ENCODE measurements around the gene TPSG1.
"Not testable (repeated sequence)": the region's sequence is repeated elsewhere in the genome, so short reads cannot be mapped to it uniquely, and the experiment has no call there.

Gene TPSG1

DNA sequence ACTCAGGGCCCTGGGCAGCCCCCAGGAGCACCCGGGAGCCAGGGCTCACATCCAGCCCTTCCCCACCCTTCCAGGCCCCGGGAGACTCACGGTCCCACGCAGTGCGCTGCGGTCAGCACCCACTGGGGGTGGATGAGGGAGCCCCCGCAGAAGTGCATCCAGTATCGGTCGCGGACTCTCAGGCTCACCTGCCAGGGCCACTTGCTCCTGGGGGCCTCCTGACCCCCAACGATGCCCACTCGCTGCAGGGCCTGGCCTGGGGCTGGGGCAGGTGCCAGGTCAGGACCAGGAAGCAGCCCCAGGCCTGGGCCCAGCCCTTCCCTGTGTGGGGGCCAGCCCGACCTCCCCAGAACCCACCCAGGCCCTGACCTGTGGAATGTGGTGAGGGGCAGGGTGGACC lies 4.4 kb upstream of the TPSG1 start:
- not testable (repeated sequence) for H3K9ac ChIP-seq (ENCODE audit: low read length); H4K8ac ChIP-seq (ENCODE audit: low read depth, low read length); H4K12ac ChIP-seq (ENCODE audit: low read depth, low read length); H3K79me2 ChIP-seq (ENCODE audit: control insufficient read depth, insufficient read depth, low read length, poor library complexity); H3K23ac ChIP-seq (ENCODE audit: low read length); H3K14ac ChIP-seq (ENCODE audit: low read length); H3K27ac ChIP-seq (ENCODE audit: low read depth, low read length); H2BK5ac ChIP-seq (ENCODE audit: low read depth, low read length, poor library complexity); H3K9me3 ChIP-seq (ENCODE audit: insufficient read depth, low read depth, low read length); H2AFZ ChIP-seq (ENCODE audit: insufficient read depth, low read length, poor library complexity); H3K4me1 ChIP-seq (ENCODE audit: control insufficient read depth in 1 of 2, insufficient read depth in 2 of 2, low read length in 2 of 2); H2BK12ac ChIP-seq (ENCODE audit: low read length); H3K4ac ChIP-seq (ENCODE audit: low read depth, low read length); H3K36me3 ChIP-seq (ENCODE audit: control insufficient read depth in 1 of 2, insufficient read depth in 2 of 2, low read length in 2 of 2); H3K79me1 ChIP-seq (ENCODE audit: low read length); H3K4me2 ChIP-seq (ENCODE audit: low read length); DNase-seq; H2BK120ac ChIP-seq (ENCODE audit: insufficient read depth, low read length, poor library complexity); H3K18ac ChIP-seq (ENCODE audit: low read length); H4K91ac ChIP-seq (ENCODE audit: low read depth, low read length); H2AK5ac ChIP-seq (ENCODE audit: low read length); H3K27me3 ChIP-seq (ENCODE audit: insufficient read depth, low read length); H3K4me3 ChIP-seq (ENCODE audit: low read depth, low read length)
- no CpG with 5 or more reads among the region's 13 CpGs for WGBS (ENCODE audit: extremely low coverage, insufficient coverage, insufficient read length)

DNA sequence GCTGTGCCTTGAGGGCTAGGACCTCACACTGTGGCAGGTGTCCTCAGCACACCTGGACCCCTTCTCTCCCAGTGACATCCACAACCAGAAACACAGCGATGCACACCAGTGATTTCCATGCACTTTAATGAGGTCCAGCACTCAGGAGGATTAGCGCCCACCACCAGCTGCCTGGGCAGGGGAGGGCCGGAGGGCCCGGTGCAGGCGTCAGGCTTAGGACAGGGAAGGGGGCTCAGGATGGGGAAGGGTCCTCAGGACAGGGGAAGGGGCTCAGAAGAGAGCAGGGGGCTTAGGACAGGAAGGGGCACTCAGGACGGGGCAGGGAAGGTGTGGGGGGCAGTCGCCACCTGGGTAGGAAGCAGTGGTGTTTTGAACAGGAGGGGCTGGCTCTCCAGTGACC lies 3.2 kb upstream of the TPSG1 start:
- not testable (repeated sequence) for H4K91ac ChIP-seq (ENCODE audit: low read depth, low read length); H2BK5ac ChIP-seq (ENCODE audit: low read depth, low read length, poor library complexity); H3K27me3 ChIP-seq (ENCODE audit: insufficient read depth, low read length); H4K8ac ChIP-seq (ENCODE audit: low read depth, low read length); H3K18ac ChIP-seq (ENCODE audit: low read length); H3K36me3 ChIP-seq (ENCODE audit: control insufficient read depth in 1 of 2, insufficient read depth in 2 of 2, low read length in 2 of 2); H3K4me2 ChIP-seq (ENCODE audit: low read length); H3K27ac ChIP-seq (ENCODE audit: low read depth, low read length); H4K12ac ChIP-seq (ENCODE audit: low read depth, low read length); H2BK12ac ChIP-seq (ENCODE audit: low read length); H3K23ac ChIP-seq (ENCODE audit: low read length); H3K14ac ChIP-seq (ENCODE audit: low read length); H2BK120ac ChIP-seq (ENCODE audit: insufficient read depth, low read length, poor library complexity); H3K4me3 ChIP-seq (ENCODE audit: low read depth, low read length); H3K79me1 ChIP-seq (ENCODE audit: low read length); H3K4ac ChIP-seq (ENCODE audit: low read depth, low read length); H2AK5ac ChIP-seq (ENCODE audit: low read length); DNase-seq; H3K9ac ChIP-seq (ENCODE audit: low read length); H3K79me2 ChIP-seq (ENCODE audit: control insufficient read depth, insufficient read depth, low read length, poor library complexity); H3K9me3 ChIP-seq (ENCODE audit: insufficient read depth, low read depth, low read length); H3K4me1 ChIP-seq (ENCODE audit: control insufficient read depth in 1 of 2, insufficient read depth in 2 of 2, low read length in 2 of 2); H2AFZ ChIP-seq (ENCODE audit: insufficient read depth, low read length, poor library complexity)
- WGBS (ENCODE audit: extremely low coverage, insufficient coverage, insufficient read length): no CpG with 5 or more reads among the region's 7 CpGs

DNA sequence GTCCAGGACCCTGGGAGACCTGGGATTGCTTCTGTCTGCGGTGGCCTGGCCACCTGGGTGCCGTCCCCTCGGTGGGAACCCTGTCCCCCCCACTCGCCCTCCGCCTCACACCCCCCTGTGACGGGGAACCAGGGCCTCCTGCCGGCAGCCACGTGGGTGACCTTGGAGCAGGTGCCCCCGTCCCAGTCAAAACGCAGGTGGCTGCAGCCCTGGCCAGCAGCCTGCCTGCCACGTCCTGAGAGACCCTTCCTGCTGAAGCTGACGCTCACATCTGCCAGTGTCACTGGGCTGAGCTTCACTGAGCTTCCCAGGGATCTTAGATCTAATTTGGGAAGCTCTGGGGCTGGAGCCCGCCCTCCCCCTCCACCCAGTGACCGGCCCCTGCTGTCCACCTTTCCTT lies 1.6 kb upstream of the TPSG1 start:
- not testable (repeated sequence) for H3K4me1 ChIP-seq (ENCODE audit: control insufficient read depth in 1 of 2, insufficient read depth in 2 of 2, low read length in 2 of 2); H2BK12ac ChIP-seq (ENCODE audit: low read length); H3K27ac ChIP-seq (ENCODE audit: low read depth, low read length); H2BK120ac ChIP-seq (ENCODE audit: insufficient read depth, low read length, poor library complexity); H3K79me2 ChIP-seq (ENCODE audit: control insufficient read depth, insufficient read depth, low read length, poor library complexity); H3K18ac ChIP-seq (ENCODE audit: low read length); H3K4me3 ChIP-seq (ENCODE audit: low read depth, low read length); H3K9ac ChIP-seq (ENCODE audit: low read length); H2AK5ac ChIP-seq (ENCODE audit: low read length); H3K9me3 ChIP-seq (ENCODE audit: insufficient read depth, low read depth, low read length); H4K12ac ChIP-seq (ENCODE audit: low read depth, low read length); H4K8ac ChIP-seq (ENCODE audit: low read depth, low read length); H3K14ac ChIP-seq (ENCODE audit: low read length); H3K27me3 ChIP-seq (ENCODE audit: insufficient read depth, low read length); H3K4me2 ChIP-seq (ENCODE audit: low read length); DNase-seq; H3K23ac ChIP-seq (ENCODE audit: low read length); H2AFZ ChIP-seq (ENCODE audit: insufficient read depth, low read length, poor library complexity); H3K4ac ChIP-seq (ENCODE audit: low read depth, low read length); H3K36me3 ChIP-seq (ENCODE audit: control insufficient read depth in 1 of 2, insufficient read depth in 2 of 2, low read length in 2 of 2); H4K91ac ChIP-seq (ENCODE audit: low read depth, low read length); H2BK5ac ChIP-seq (ENCODE audit: low read depth, low read length, poor library complexity); H3K79me1 ChIP-seq (ENCODE audit: low read length)
- no CpG with 5 or more reads among the region's 14 CpGs for WGBS (ENCODE audit: extremely low coverage, insufficient coverage, insufficient read length)

DNA sequence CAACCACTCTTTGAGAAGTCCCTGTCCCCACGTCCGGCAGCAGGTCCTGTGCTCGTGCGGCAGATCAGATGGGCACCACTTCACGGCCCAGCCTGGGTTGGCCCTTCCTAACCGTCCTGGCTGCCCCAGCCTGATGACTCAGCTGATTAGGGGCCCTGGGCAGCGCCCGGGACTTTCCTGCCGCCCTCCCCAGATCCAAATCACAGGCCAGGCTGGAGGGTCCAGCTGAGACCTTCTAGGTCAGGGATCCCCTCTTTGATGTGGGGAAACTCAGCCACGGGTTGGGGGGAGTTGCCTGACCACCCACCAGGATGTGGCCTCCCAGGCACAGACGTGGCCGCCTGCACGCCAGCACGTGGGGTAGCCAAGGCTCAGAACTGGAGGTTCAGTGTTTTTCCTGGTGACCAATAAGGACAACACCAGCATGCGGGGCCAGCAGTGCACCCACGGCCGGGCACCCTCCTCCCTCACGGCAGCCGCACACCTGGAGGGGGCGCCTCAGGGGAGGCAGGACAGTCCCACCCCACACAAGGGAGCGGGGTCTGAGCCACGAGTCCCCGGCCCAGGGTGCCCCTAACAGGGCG lies 752 bp upstream of the TPSG1 start:
- H3K4me2 ChIP-seq (ENCODE audit: low read length); H4K12ac ChIP-seq (ENCODE audit: low read depth, low read length); H2AFZ ChIP-seq (ENCODE audit: insufficient read depth, low read length, poor library complexity); H3K36me3 ChIP-seq (ENCODE audit: control insufficient read depth in 1 of 2, insufficient read depth in 2 of 2, low read length in 2 of 2); H2BK120ac ChIP-seq (ENCODE audit: insufficient read depth, low read length, poor library complexity); H4K8ac ChIP-seq (ENCODE audit: low read depth, low read length); H4K91ac ChIP-seq (ENCODE audit: low read depth, low read length); H3K4ac ChIP-seq (ENCODE audit: low read depth, low read length); DNase-seq; H3K27me3 ChIP-seq (ENCODE audit: insufficient read depth, low read length); H2AK5ac ChIP-seq (ENCODE audit: low read length); H3K18ac ChIP-seq (ENCODE audit: low read length); H3K9me3 ChIP-seq (ENCODE audit: insufficient read depth, low read depth, low read length); H3K4me1 ChIP-seq (ENCODE audit: control insufficient read depth in 1 of 2, insufficient read depth in 2 of 2, low read length in 2 of 2); H2BK5ac ChIP-seq (ENCODE audit: low read depth, low read length, poor library complexity); H2BK12ac ChIP-seq (ENCODE audit: low read length); H3K79me2 ChIP-seq (ENCODE audit: control insufficient read depth, insufficient read depth, low read length, poor library complexity); H3K27ac ChIP-seq (ENCODE audit: low read depth, low read length); H3K4me3 ChIP-seq (ENCODE audit: low read depth, low read length); H3K14ac ChIP-seq (ENCODE audit: low read length); H3K79me1 ChIP-seq (ENCODE audit: low read length); H3K23ac ChIP-seq (ENCODE audit: low read length); H3K9ac ChIP-seq (ENCODE audit: low read length): not testable (repeated sequence)
- no CpG with 5 or more reads among the region's 24 CpGs for whole genome bisulfite sequencing (ENCODE audit: extremely low coverage, insufficient coverage, insufficient read length)
